GM21737 (cell line): ENCODE measurements around the gene ZER1.
A peak's percentile ranks its signal among the peaks of the same experiment; 100 is the strongest.
"Not testable (repeated sequence)": the region's sequence is repeated elsewhere in the genome, so short reads cannot be mapped to it uniquely, and the experiment has no call there.

Source experiments
- ATAC-seq: cut with Tn5 transposase; IDR thresholded peaks from one replicate; pipeline ENCODE4 v1.9.1; 2021; ENCODE audit warnings: mild to moderate bottlenecking, moderate library complexity; ENCODE audit not compliant: unreplicated experiment

Gene ZER1

DNA sequence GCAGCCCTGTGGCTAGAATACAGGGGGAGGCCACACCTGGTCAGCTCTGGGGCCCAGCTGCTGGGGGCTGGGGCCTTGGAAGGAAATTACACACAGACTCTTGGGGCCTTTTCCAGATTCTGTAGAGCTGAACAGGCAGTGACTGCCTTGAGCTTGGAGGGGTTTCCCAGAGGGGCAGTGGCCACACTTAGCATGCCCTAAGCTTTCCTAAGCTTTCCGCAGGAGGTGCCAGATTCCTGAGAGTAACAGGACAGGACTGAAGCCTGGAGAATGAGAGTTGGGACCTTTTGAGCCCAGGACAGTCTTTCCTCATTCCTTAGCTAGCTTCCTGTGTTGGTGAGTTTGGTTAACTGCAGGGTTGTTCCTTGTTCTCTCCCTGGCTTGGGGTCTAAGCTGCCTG, 16.7 kb upstream of the ZER1 start:
- no peak for ATAC-seq

DNA sequence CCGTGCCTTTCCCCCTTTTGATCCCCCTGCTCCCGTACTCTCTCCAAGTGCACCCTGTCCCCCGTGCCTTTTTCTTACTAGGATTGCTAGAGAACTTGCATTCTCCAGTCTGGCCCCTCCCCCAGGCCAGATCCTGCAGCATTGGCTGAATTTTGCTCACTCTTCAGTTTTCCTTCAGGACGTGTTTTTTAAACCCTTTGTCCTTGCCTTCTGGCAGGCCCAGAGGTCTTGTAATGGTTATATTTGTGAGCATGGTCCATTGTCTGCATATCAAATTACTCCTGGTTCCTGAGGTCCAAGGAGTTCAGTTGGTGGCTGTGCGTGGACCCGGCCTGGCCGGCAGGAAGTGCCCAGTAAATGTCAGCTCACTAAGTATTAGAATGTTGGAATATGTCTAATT, 15.9 kb upstream of the ZER1 start:
- ATAC-seq = no peak

GRCh38 chr9:128786681-128787601, 15.2 kb upstream of the ZER1 start, which contains the start of gene TBC1D13:
Gene TBC1D13 (plus strand): TSS chr9:128787253. CDS start chr9:128787354, 101 bp downstream.
- ATAC-seq = peak; percentile 88

GRCh38 chr9:128785427-128785826, 13.7 kb upstream of the ZER1 start:
- ATAC-seq = no peak

DNA sequence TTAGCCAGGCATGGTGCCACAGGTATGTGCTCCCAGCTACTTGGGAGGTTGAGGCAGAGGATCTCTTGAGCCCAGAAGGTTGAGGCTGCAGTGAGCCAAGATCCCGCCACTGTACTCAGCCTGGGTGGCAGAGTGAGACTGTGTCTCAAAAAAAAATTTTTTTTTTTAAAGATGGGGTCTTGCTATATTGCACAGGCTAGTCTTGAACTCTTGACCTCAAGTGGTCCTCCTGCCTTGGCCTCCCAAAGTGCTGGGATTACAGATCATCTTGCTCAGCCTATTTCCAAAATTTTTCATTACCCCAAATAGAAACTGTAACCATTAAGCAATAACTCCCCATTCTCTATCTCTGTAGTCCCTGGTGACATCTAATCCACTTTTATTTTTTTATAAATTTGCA, 10.9 kb upstream of the ZER1 start:
- no peak for ATAC-seq

GRCh38 chr9:128781187-128782070, 9.7 kb upstream of the ZER1 start:
- ATAC-seq = no peak

GRCh38 chr9:128780093-128780492, 8.4 kb upstream of the ZER1 start:
- not testable (repeated sequence) for ATAC-seq

- no peak for ATAC-seq
These were observed 3.1 kb upstream of the ZER1 start for GRCh38 chr9:128774804-128775203.

GRCh38 chr9:128773049-128773448, 1.3 kb upstream of the ZER1 start:
- no peak for ATAC-seq

GRCh38 chr9:128771094-128771721, 519 bp downstream of the ZER1 start:
- ATAC-seq = peak; percentile 26

GRCh38 chr9:128770286-128771030, 1.3 kb downstream of the ZER1 start:
- ATAC-seq = no peak

- ATAC-seq = no peak
These were observed 3.1 kb downstream of the ZER1 start for GRCh38 chr9:128768606-128769005.

DNA sequence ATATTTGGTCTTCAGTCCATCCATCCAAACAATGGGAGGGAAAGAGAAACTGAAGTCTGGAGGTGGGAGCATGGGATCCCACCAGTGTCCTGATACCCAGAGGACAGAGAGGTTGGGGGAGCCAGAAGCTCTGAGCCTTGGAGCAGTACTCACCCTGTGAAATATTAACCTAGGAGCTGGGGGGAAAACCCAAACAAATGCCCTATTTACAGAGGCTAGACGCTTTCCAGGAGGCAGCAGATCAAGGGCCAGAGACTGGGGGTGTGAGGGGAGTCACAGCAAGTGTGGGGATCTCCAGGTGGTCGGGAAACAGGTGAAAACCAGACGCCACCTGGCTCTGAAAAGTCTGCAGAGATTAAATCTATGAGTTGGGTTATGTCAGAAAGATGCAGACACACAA, 6.2 kb downstream of the ZER1 start:
- ATAC-seq = no peak

GRCh38 chr9:128764361-128764760, 7.4 kb downstream of the ZER1 start:
- ATAC-seq = no peak

DNA sequence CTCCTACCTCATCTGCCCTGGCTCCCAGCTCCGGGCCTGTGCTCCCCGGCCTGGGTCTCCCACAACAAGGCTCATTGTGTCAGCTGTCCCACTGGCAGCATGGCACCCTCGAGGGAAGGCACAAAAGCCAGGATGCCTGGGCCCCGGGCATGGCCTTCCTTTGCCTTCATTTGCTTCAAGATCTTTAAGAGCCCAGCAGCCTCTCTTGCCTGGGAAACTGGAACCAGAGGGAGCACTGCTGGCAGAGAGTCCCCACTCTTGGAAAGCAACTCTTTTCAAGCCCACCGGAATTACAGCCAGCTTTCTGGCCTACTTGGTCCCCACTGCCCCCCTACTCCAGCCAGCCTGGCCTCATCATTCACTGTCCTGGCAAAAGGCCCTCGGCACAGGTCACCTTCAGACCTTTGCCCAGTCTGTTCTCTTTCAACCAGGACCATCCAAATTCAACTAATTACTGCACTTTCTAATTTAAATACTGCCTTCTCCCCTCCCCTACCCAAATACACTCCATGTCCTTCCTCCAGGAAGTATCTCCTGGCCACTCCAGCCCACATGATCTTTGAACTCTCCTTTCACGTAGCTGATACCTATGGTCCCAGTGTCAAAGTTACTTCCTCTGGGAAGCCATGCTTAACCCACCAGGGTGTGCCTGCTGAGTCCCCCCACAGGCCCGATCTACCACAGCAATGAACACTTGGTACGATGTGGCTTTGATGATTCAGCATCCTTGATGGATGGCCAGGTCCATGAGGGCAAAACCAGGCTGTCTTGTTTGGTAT, 8.9 kb downstream of the ZER1 start:
- no peak for ATAC-seq

DNA sequence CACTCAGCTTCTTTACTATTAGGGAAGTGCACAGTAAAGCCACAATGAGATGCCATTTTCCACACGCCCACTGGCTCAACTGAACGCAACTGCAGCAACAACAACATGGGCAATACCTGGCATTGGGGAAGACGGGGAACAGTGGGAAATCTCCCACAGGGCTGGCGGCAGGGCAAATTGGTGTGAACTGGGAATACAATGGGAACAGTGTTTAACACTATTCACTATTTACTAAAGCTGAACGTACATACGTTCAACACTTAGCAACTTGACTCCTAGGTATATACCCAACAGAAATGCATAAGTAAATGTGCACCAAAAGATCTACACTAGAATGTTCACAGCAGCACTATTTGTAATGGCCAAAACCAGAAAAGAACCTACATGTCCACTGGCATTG, 14.1 kb downstream of the ZER1 start:
- no peak for ATAC-seq

DNA sequence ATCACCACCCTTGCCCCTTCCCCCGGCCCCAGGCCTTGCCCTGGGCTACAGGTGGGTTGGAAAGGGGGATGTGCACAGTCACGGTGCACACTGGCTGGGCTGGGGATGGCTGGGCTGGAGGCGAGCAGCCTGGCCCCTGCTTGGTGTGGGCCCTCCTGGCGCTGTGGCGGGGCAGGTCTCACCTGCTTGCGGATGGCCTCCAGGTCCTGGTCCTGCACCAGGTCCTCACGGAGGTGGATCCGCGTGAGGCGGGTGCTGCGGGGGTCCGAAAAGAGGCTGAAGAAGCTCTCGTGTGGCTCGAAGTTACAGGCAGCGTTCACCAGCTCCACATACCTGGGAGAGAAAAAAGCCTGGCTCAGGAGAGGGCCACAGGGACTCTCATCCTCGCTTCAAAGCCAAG, 18.1 kb downstream of the ZER1 start:
- ATAC-seq = no peak

DNA sequence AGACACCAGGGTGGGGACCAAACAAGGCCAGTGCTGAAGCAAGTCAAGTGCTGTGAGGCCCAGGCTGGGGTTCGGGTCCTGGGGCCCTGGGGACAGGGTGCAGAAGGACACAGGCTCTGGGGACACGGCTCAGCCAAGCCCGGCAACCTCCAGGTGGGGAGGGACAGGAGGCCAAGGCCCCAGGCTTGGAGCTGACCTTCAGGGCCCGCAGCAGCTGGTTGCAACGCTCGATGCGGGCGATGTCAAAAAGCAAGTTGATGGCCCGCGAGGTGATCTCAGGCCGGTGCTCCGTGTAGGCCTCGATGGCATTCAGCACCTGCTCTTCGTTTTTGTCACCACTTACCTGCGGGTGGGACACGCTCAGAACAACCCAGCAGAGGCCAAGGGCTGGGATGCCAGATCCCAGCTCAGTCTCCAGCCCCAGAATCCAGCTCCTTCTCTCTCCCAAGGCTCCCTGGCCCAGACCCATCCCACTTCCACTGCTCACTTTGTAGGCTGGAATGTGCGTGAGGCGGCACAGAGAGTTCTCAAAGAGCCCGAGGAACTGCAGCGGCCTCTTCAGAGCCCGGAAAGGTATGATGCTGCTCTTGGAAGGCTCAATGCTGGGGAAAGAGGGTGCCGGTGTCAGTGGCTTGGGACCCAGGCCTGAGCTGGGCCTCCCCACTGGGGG, 20.7 kb downstream of the ZER1 start:
- ATAC-seq = no peak

DNA sequence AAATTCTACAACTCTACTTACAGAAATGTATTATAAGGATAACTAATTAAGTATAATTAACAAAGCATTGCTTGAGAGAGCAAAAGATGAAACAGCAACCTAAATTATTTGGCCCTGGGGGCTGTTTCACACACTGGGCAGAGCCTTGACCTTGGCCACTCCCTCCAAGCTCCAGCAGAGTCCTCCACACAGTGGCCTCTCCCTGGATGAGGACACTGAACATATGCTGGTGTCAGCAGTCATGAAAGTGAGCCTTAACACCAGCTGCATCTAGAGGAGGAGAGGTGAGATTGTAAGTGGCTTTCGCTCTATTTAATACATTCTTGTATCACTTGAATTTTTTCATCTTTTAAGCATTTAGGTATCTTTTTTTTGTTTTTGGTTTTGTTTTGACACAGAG, 24.5 kb downstream of the ZER1 start:
- ATAC-seq = no peak
